Renal cortical epithelial cell (primary cell): ENCODE data around the gene CASK. TPM values are rescaled to one million over a fixed set of nuclear protein-coding genes. Genes with fewer than 3 reads are reported as not detected.
A peak's percentile ranks its signal among the peaks of the same experiment; 100 is the strongest.

Experiments
- DNase-seq: peaks from one replicate; pipeline ENCODE4 v3.0.0-alpha.2; 2011; ENCODE audit warnings: low read depth
- total RNA-seq: library from RNA; depleted of rRNA; stranded (reverse); fragments of >200 nt; gene quantifications from 2 replicates; pipeline ENCODE4 v1.2.3, GENCODE V29; 2014

Gene CASK, protein sequence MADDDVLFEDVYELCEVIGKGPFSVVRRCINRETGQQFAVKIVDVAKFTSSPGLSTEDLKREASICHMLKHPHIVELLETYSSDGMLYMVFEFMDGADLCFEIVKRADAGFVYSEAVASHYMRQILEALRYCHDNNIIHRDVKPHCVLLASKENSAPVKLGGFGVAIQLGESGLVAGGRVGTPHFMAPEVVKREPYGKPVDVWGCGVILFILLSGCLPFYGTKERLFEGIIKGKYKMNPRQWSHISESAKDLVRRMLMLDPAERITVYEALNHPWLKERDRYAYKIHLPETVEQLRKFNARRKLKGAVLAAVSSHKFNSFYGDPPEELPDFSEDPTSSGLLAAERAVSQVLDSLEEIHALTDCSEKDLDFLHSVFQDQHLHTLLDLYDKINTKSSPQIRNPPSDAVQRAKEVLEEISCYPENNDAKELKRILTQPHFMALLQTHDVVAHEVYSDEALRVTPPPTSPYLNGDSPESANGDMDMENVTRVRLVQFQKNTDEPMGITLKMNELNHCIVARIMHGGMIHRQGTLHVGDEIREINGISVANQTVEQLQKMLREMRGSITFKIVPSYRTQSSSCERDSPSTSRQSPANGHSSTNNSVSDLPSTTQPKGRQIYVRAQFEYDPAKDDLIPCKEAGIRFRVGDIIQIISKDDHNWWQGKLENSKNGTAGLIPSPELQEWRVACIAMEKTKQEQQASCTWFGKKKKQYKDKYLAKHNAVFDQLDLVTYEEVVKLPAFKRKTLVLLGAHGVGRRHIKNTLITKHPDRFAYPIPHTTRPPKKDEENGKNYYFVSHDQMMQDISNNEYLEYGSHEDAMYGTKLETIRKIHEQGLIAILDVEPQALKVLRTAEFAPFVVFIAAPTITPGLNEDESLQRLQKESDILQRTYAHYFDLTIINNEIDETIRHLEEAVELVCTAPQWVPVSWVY
- total RNA-seq, result 178 and 202 TPM in 2 replicates

DNA sequence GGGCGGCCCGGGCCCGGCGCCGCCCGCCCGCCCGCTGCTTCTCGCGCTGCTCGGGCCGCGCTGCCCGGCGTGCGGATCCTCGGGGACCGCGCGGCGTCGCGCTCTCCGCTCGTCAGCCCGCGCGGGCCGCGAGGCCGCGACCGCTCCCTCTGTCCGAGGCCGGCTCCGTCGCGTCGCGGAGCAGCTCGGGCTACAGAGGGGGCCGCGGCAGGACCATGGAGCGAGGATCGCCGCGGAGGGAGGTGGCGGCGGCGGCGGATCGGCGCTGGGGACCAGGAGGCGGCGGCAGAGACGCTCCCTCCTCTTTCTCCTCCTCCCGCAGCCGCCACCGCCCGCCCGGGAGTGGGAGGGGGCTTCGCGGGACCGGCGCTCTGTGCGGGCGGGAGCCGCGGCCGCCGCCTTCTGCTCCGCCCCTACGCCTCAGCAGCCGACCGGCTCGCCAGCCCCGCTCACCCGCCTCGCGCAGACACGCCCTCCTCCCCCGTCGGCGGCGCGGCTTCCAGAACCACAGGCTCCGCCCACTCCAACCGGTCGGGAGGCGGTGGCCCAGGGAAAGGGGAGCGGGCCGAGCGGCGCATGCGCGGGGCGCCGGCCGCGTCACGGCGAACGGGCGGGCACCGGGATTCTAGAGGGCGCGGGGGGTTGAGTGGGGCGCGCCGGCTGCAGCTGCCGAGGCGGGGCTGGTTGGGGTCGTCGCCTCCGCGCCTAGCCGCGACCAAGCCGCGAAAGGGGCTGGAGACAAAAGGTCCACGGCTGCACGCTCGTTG lies at the start of gene CASK:
CASK (minus strand) TSS at position 344 of the 767 bp plus-strand sequence. CDS start 566 bp downstream, outside the sequence.
- DNase-seq, result peak; percentile 69

DNA sequence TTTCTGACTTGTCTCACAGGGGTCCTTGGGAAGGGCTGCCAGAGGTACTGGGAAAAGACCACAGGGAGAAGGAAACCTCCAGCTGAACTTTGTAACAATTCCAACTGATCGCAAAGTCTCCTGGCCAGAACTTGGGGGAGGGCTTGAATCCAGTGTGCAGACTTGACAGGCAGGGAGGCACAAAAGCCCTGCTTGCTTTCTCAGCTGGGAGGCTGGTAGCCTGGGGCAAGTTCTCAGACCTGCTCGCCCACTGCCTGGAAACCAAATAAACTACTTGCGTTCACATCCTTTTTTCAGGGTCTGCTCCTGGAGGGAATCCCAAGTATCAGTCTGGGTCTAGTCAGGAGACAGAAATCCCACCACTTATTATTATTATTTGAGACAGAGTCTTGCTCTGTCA lies 48.0 kb upstream of the CASK start:
- DNase-seq, result no peak

DNA sequence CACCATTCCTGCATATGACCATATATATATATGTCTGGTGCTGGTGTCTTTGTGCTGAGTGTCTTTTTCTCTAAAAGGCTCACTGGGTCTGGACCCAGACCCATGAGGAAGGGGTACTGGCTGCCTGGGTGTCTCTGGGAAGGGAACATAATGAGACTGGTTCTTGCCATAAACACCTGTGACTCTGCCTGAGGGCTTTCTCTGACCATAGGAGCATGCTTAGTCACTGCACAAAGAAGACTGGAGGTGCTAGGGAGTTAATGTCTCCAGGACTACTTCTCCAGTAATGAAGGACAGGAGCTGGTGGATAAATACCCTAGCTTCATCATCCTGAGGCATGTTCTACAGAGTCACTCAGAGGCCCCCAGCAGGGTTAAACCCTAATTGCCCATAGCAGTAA lies 47.1 kb upstream of the CASK start:
- DNase-seq, result peak; percentile 29

DNA sequence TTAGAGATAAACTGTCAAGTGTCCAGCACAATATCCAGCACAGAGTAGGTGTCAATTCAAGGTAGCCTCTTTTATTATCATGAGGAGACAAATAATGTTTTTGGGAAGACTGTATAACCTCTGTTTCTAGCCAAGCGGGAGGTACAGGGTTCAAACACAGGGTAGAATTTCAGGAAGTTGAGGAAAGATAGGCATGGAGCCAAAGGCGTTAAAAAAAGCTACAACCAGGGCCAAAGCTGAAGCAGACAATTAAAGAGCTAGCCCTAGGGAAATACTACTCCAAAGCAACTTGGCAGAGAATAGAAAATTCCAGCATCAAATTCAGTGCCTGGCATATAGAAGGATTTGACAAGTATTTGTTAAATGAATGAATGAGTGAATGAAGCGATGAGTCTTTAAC lies 40.0 kb upstream of the CASK start:
- no peak for DNase-seq

DNA sequence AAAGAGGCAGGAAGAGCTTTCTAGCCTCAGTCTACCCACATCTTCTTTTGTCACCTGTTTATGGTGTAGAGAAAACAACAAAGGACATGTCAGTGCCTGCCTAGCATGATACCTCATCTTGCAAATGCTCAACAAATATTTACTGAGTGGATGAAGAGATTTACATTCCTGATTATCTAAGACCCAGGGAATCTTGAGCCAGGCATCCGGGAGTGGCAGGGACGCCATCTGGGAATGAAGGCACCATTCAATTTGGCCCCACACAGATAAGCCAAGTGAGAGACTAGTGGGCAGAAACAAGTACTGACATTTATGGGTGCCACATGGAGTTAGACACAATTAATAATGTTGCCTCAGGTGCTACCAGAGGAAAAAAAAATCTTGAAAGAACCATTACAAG lies 36.8 kb upstream of the CASK start:
- DNase-seq, result no peak

DNA sequence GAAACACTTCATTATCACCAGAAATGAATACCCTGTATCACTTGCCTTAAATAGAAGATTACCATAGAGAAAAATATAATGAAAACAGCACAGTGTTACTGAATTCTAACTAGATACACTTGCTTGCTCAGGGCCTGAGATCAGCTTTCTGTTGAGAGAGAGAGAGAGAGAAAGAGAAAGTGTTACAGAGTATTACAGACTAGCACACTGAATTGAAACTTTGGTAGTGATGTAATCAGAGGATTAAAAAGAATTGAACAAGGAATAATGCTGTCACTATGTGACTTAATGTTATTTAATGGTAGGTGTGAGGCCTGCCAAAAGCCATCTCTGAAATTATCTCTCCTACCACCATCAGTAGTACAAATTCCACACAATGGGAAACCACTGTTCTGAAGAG lies 35.5 kb upstream of the CASK start:
- no peak for DNase-seq

DNA sequence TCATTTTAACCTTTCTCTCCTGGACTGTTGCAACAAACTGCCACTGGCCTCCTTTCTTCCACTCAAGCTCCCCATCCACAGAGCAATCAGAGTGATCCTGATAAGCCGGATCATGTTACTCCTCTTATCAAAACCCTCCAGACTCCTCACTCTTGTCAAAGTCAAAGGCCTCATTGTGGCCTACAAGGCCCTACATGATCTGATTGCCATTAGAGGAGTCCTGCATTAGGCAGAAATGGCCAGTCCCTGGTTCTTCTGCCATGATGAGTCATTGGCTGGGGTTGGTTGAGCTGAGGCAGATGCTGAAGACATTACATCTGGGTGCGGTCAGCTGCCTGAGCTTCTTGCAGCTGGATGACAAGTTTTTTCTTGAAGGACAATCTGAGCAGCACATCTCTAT lies 32.7 kb upstream of the CASK start:
- no peak for DNase-seq

DNA sequence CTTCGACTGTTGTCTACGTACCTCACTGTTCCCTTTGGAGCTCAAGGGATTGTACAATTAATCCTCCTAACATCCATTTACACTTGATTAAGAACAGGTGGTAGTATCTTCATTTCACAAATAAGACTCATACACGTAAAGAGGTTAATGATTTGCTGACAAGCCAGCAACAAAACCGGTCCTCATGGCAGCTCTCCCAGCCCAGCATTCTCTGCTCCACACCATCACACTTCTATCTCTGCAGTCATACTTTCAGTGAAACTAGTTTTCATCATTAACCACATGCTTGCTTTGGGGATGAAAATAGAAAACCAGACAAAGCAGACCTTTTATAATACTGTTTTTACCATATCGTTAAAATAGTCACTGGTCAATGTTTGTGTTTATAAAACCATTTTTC lies 28.7 kb upstream of the CASK start:
- peak; percentile 36 for DNase-seq

DNA sequence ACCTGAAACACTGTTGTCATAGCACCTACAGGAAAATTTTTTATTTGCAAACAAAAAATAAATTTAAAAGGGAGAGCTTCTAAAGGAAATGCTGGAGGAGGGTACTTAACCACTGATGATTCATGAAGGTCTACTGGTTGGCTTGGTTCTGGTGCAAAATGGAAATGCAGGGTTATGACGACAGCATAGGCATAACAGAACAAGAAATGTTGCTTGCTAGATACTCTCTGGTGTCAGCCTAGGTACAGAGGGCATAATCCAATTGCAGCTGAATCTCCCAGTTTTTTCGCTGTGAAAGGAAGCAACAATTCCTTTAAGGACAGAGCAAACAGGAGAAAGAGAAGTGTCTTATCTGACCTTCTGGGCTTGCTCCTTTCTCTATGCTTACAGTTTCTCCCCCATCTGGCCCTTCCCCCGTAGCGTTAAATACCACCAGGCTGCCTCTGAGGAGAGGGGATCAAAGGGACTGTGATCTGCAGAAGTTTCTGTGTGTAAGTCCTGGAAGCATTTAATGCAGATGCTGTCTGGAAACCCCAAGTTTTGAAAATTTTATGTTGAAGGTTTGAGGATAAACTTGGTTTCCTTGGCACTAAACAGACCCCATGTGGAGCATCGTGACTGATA lies 23.7 kb upstream of the CASK start:
- peak; percentile 21 for DNase-seq

DNA sequence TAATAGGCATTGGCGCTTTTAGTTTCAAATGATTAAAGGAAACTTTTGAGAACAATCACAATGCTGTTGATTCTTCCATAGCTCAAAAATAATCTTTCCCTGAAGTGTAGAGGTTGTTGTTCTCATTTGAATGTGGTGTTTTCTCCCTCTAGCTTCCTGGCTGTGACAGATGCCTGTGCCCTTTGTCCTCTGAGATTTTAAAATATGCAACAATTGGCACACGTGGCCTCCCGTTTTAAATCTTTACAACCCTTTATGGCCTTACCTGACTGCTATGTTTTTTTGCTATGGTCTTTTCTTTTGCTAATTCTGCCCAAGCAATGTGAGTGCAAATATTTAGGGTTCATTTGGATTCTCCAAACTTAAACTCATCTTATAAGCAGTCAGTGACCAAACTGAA lies 22.9 kb upstream of the CASK start:
- no peak for DNase-seq

DNA sequence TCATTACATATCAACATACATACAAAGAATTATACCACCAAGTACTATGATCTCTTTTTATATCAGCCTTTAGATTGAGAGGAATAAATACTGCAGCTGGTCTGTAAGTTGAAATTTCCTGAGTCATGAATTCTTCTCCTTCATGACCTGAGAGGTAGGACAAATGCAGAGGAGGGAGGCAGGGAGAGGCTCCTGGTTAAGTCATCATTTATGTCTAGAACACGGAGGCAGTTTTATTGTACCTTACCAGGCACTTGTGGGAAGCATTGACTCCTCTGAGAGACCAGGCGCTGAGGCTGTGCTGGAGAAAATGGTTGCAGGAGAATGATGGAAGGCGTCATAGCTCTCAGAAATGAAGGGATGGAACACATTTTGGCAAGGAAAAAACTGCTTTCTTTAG lies 12.5 kb upstream of the CASK start:
- no peak for DNase-seq

DNA sequence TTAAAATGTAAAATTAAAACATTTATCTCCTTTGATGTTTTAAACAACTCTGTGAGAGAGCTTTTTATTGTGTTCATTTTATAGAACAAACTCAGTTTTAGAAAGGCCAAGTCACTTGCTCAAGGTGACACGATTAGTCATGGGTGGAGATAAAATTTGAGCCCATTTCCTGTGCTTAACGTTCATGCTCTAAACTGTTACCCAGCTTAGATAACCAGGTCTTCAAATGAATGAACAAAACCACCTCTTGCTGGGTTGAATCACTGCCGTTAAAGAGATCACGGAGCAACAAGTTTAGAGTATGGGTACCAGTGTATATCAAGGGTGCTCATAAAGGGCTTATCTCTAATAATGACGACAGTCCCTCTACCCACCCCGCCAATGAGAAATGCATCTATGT lies 10.2 kb upstream of the CASK start:
- DNase-seq, result no peak

DNA sequence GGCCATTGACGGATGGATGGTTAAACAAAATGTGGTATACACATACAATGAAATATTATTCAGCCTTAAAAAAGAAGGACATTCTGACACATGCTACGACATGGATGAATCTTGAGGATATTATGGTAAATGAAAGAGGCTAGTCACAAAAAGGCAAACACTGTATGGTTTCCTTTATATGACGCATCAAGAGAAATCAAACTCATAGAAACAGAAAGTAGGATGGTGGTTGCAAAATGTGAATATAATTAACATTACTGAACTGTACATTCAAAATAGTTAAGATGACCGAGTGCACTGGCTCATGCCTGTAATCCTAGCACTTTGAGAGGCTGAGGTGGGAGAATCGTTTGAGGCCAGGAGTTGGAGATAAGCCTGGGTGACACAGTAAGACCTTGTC lies 9.5 kb upstream of the CASK start:
- no peak for DNase-seq

DNA sequence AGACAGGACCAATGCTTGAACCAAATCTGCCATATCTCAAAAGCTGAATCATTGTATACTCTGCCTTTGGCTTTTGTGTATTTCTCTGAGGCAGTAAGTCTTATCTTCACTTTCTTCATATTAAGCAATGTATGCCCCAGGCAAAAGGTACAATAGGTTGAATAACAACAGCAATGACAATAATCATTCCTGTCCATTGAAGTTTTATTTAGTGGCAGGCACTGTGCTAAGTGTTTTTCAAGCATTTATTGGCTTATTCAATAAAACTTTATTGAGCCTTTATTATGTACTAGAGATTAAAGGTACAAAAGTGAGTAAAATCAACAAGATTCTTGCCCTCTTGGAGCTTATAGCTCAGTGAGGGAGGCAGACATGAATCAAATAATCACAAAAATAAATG lies 8.2 kb upstream of the CASK start:
- no peak for DNase-seq

DNA sequence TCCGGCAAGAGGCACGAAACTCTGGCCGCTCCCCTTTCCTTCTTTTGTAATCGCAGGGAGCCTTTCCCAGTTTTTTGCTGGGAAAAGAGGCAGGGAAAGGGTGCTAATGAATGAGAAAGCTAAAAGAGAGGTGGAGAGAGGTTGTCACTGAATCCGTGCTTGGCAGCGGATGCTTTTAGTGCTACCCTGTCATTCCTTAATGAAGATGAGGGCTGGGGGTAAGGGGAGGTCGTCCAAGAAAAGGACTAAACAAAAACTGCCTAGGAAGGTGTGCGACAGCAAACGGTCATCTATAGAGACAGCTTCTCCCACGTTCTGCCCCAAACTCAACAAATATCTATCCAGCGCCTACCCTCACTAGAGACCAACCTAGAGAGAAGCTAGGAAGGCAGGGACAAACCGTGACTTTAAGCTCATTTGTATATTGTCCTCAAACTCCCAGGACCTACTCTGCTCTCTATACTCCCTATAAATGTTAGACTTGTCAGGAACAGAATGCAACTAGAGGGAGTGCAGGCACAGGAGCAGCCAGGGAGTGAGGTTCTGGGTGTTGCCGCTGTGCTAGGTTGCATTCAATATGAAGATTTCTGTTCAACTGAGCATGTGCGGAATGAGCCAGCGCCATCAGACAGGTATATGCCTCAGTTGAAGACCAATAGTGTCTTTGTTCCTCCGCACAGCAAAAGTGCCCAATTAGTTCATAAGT lies 777 bp upstream of the CASK start:
- DNase-seq, result peak; percentile 57

DNA sequence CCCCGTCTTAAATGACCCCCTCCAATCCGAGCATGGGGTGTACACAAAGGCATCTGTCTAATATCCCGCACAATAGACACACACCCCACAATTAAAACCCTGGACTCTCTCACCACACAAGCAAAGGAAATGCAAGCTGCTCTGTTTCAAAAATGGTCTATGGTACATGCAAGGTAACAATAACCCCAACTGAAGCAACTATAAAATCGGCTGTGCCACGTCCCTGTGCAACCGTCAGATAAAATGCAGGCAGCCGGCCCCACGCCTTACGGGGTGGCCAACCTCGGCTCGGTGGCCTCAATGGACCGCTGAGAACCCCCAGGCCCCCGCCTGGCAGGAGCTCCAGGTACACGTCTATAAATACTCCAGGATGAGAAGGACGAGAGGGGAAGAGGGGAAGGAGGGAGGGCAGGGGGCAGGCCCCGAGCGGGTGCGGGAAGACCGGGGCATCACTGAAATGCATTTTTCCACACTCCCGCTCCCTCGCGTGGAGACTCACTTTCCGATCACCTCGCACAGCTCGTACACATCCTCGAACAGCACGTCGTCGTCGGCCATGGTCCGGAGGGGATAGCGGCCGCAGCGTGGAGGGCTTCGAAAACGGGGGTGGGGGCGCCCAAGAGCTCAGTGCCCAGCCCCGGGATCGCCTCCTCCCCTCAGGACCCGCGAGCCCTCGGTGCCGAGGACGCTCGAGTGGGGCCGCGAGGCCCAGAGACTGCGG lies 763 bp downstream of the CASK start:
- no peak for DNase-seq

DNA sequence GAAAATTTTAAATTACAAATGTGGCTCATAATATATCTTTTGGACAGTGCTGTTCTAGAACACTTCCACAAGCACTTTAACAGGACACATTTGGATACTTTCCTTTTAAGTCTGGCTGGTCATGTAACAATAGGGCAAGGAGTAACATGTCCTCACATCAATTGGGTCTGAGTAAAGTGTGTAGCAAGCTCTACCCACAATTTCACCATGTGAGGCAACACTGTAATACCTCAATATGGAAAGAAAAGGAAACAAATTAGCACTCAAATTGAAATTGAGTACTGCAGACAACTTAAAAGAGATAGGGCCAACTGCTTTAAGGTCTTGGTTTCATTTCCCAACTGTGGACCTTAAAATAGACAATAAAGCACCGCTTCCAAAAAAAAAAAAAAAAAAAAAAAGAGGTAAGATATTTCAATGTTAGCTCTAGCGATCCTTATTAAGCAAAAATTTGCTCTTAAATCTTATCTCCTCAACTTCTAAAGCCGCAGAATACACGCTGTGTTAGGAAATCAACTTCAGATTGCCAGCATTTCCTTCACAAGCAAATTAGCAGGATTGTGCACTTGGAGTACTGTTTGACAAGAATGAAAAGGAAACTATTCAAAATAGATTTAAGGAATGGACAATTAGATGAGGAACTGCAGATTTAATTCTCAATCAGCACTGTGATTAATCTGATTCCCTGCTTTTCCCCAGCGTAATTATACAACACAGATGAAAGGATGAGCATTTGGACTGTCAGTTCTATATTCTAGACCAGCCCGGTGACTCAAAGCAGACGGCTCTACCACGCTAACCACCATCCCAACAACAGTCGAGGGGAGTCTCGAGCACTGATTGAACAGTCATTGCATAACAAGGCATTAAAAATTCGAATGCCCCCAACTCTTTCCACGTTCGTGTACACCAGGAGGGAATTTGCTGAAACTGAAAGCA lies 1.6 kb downstream of the CASK start:
- peak; percentile 69 for DNase-seq

DNA sequence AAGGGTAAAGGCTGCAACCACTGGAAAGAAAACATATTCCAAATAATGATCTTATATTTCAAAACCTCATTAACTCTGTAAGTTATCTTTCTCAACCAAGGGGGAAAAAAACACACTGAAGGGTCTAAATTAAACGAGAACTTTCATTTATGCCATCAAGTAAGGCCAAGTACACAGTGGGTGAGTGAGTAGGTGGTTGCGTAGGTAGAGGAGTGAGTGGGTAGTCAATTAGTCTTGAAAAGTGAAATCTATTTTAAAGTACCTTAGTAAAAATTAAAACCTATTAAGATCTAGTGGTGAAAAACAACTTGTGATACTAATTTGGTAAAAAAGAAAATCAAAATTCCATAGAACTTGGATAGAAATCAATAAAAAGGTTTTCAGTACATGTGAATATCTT lies 3.5 kb downstream of the CASK start:
- DNase-seq, result no peak

DNA sequence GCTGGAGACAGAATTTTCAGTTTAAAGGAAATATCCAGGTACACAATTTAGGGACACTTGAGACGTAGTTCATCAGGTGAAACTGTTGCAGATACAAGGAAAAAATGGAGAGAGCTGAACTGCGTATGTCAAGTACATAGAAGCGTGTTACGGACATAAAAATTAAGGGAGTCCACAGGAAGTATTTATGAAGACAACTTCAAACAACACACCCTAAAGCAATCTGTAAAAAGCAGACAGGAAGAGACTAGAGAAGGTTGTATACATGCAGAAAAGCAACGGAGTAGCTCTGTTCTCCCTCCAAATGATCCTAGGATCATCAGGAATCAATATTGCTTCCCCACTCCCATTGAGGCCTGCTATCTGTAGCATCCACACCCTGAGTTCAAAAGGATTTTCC lies 5.8 kb downstream of the CASK start:
- no peak for DNase-seq
